HepG2 (cell line): ENCODE measurements around the gene METTL26. TPM values are rescaled to one million over a fixed set of nuclear protein-coding genes. Genes with fewer than 3 reads are reported as not detected.

Experiments used
- AGO1 ChIP-seq: fragments of 200-400 bp; formaldehyde crosslinking; IDR thresholded peaks from 2 replicates; pipeline ENCODE4 v1.6.1; 2017; ENCODE audit warnings: mild to moderate bottlenecking, low read depth, low read length, moderate library complexity; ENCODE audit not compliant: poor library complexity, severe bottlenecking
- AHR ChIP-seq: IDR thresholded peaks from 2 replicates; pipeline ENCODE4 v1.6.1; 2018; ENCODE audit warnings: missing genetic modification reagents, missing compliant biosample characterization
- BCL6 ChIP-seq: IDR thresholded peaks from 2 replicates; pipeline ENCODE4 v1.6.1; 2016; ENCODE audit warnings: missing genetic modification reagents, missing compliant biosample characterization
- FOXK1 ChIP-seq: sonication (generic); formaldehyde crosslinking; IDR thresholded peaks from 2 replicates; pipeline ENCODE4 v1.4.0; 2020; ENCODE audit warnings: low read depth, missing genetic modification reagents, borderline replicate concordance
- GRHL1 ChIP-seq: sonication (generic); formaldehyde crosslinking; conservative IDR thresholded peaks from 2 replicates; pipeline ENCODE4 v1.8.0; 2022; ENCODE audit warnings: missing genetic modification reagents
- HOXA7 ChIP-seq: sonication (generic); formaldehyde crosslinking; IDR thresholded peaks from 2 replicates; pipeline ENCODE4 v1.8.1; 2022; ENCODE audit warnings: mild to moderate bottlenecking, missing genetic modification reagents, moderate library complexity
- KDM6A ChIP-seq: IDR thresholded peaks from 2 replicates; pipeline ENCODE4 v1.6.1; 2016; ENCODE audit warnings: low read depth
- KMT2A ChIP-seq: sonication (generic); formaldehyde crosslinking; IDR thresholded peaks from 2 replicates; pipeline ENCODE4 v1.4.0; 2020; ENCODE audit warnings: missing genetic modification reagents
- NR1H2 ChIP-seq: sonication (generic); formaldehyde crosslinking; IDR thresholded peaks from 2 replicates; pipeline ENCODE4 v1.8.1; 2022; ENCODE audit warnings: low read depth, missing genetic modification reagents, borderline replicate concordance
- REPIN1 ChIP-seq: sonication (generic); formaldehyde crosslinking; IDR thresholded peaks from 2 replicates; pipeline ENCODE4 v1.8.0; 2022; ENCODE audit warnings: missing genetic modification reagents, low read depth, mild to moderate bottlenecking, borderline replicate concordance
- SNAPC2 ChIP-seq: sonication (generic); formaldehyde crosslinking; IDR thresholded peaks from 2 replicates; pipeline ENCODE4 v1.8.1; 2022; ENCODE audit warnings: mild to moderate bottlenecking, missing genetic modification reagents
- TEAD3 ChIP-seq: optimal IDR thresholded peaks from 2 replicates; pipeline ENCODE3; 2016; ENCODE audit warnings: borderline replicate concordance
- TP53 ChIP-seq: sonication (generic); formaldehyde crosslinking; conservative IDR thresholded peaks from 2 replicates; pipeline ENCODE4 v1.4.0; 2020; ENCODE audit warnings: missing genetic modification reagents
- ZFP37 ChIP-seq: sonication (generic); formaldehyde crosslinking; IDR thresholded peaks from 2 replicates; pipeline ENCODE4 v1.4.0; 2020; ENCODE audit warnings: missing genetic modification reagents, borderline replicate concordance
- ZIK1 ChIP-seq: sonication (generic); formaldehyde crosslinking; IDR thresholded peaks from 2 replicates; pipeline ENCODE4 v1.5.0; 2020; ENCODE audit warnings: mild to moderate bottlenecking, low read depth, missing genetic modification reagents, borderline replicate concordance
- ZNF331 ChIP-seq: sonication (generic); formaldehyde crosslinking; IDR thresholded peaks from 2 replicates; pipeline ENCODE4 v1.4.0; 2020; ENCODE audit warnings: missing genetic modification reagents
- ZNF432 ChIP-seq: sonication (generic); formaldehyde crosslinking; IDR thresholded peaks from 2 replicates; pipeline ENCODE4 v1.5.0; 2020; ENCODE audit warnings: missing genetic modification reagents, mild to moderate bottlenecking, borderline replicate concordance
- ZNF44 ChIP-seq: sonication (generic); formaldehyde crosslinking; IDR thresholded peaks from 2 replicates; pipeline ENCODE4 v1.5.1; 2020; ENCODE audit warnings: mild to moderate bottlenecking, missing genetic modification reagents
- ZNF441 ChIP-seq: sonication (generic); formaldehyde crosslinking; IDR thresholded peaks from 2 replicates; pipeline ENCODE4 v1.7.0; 2021; ENCODE audit warnings: missing genetic modification reagents, borderline replicate concordance
- ZNF839 ChIP-seq: sonication (generic); formaldehyde crosslinking; IDR thresholded peaks from 2 replicates; pipeline ENCODE4 v1.4.0; 2020; ENCODE audit warnings: missing genetic modification reagents, mild to moderate bottlenecking, borderline replicate concordance
- polyA plus RNA-seq, 8 experiments: library from polyadenylated mRNA; depleted of rRNA in 3 of 8; stranded (reverse) in 7 of 8; unstranded in 1 of 8; fragments of >200 nt; fragmentation: Illumina TruSeq in 4 of 8; extraction: Trizol in 4 of 8; gene quantifications; 2 replicates each; pipeline versions ENCODE4 v1.2.1 to v1.2.3, GENCODE V29; 2011 to 2016; ENCODE audit warnings: low read depth in 4 of 8, missing spikeins in 1 of 8, mixed read lengths in 1 of 8; ENCODE audit not compliant: insufficient read depth in 1 of 8
- total RNA-seq, 5 experiments: library from RNA; depleted of rRNA; stranded (reverse); fragments of >200 nt; fragmentation: Illumina TruSeq; extraction: Trizol; gene quantifications; 2 replicates each; pipeline ENCODE4 v1.2.3, GENCODE V29; 2016; ENCODE audit warnings: low read depth in 1 of 5
- TF ChIP-seq, protein P1 (sequence below): sonication (generic); formaldehyde crosslinking; IDR thresholded peaks from 2 replicates; pipeline ENCODE4 v1.4.0; 2020; ENCODE audit warnings: mild to moderate bottlenecking, missing genetic modification reagents
- TF ChIP-seq, protein P2 (sequence below): sonication (generic); formaldehyde crosslinking; IDR thresholded peaks from 2 replicates; pipeline ENCODE4 v1.8.0; 2023; ENCODE audit warnings: mild to moderate bottlenecking, missing genetic modification reagents
- TF ChIP-seq, protein P3 (sequence below): sonication (generic); formaldehyde crosslinking; IDR thresholded peaks from 2 replicates; pipeline ENCODE4 v1.8.0; 2022; ENCODE audit warnings: missing genetic modification reagents, mild to moderate bottlenecking, inconsistent platforms, borderline replicate concordance

METTL26 gene
- total and polyA plus RNA-seq, 2 of the 13 experiments (the other 11 are each of a cell fraction or from before 2014, with no cell fraction given): 65.5 to 70.1 TPM

DNA sequence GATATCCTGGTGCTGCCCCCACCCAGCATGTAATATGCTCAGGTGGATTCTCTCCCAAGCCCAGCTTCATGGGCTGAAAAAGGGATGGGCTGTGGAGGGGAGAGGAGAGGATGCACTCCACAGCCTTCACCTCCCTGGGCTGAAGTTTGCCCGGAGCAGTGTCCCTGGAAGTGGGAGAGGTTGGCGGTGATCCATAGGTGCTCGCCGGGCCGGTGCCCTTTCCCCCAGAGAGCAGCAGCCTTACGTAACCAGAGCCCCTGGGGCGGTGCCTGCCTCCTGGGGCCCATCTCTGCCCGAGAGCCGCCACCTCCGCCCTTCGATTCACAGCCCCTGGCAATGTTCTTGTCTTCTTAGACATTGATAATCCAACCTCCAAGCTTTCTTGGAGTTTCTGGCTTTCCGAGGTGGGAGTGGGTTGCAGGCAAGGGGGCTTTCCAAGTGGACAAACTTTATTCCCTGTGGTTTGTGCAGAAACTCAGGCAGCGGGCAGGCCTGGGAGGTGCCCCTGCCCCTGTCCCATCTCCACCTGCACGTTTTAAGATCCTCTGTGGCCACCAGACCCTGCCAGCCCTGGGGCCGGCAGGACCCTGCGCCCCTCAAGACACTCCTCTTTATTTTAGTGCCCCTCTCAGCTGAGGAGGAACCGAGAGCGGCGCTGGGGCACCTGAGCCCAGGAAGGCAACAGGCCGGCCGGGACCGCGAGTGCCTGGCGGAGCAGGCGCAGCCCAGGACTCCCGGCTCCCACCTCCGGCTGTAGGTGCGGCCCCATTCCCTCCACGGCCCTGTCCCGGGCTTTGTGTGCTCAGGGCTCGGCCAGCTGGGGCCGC is 10.0 kb upstream of the METTL26 start (continued):
- peak; percentile 81 for TF ChIP-seq BCL6 (CRISPR knock-in tag)
- no peak for TF ChIP-seq SNAPC2 (CRISPR knock-in tag)
- no peak for TF ChIP-seq ZNF839 (CRISPR knock-in tag)
- peak; percentile 95 for TF ChIP-seq AGO1
- TF ChIP-seq FOXK1 (CRISPR knock-in tag): no peak
- TF ChIP-seq ZNF441 (CRISPR knock-in tag): peak; percentile 58; the same call in 1 of the 2 replicates
- no peak for TF ChIP-seq HOXA7 (CRISPR knock-in tag)
- TF ChIP-seq ZIK1 (CRISPR knock-in tag): no peak
- no peak for TF ChIP-seq AHR (CRISPR knock-in tag)
- TF ChIP-seq GRHL1 (CRISPR knock-in tag): no peak
- no peak for TF ChIP-seq ZNF432 (CRISPR knock-in tag)
- TF ChIP-seq, protein P1, sequence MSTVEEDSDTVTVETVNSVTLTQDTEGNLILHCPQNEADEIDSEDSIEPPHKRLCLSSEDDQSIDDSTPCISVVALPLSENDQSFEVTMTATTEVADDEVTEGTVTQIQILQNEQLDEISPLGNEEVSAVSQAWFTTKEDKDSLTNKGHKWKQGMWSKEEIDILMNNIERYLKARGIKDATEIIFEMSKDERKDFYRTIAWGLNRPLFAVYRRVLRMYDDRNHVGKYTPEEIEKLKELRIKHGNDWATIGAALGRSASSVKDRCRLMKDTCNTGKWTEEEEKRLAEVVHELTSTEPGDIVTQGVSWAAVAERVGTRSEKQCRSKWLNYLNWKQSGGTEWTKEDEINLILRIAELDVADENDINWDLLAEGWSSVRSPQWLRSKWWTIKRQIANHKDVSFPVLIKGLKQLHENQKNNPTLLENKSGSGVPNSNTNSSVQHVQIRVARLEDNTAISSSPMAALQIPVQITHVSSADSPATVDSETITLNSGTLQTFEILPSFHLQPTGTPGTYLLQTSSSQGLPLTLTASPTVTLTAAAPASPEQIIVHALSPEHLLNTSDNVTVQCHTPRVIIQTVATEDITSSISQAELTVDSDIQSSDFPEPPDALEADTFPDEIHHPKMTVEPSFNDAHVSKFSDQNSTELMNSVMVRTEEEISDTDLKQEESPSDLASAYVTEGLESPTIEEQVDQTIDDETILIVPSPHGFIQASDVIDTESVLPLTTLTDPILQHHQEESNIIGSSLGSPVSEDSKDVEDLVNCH (CRISPR knock-in tag): no peak
- no peak for TF ChIP-seq ZFP37 (CRISPR knock-in tag)
- no peak for TF ChIP-seq TEAD3
- TF ChIP-seq ZNF331 (CRISPR knock-in tag): no peak; the same call in 1 of the 2 replicates
- TF ChIP-seq REPIN1: no peak
- TF ChIP-seq, protein P2, sequence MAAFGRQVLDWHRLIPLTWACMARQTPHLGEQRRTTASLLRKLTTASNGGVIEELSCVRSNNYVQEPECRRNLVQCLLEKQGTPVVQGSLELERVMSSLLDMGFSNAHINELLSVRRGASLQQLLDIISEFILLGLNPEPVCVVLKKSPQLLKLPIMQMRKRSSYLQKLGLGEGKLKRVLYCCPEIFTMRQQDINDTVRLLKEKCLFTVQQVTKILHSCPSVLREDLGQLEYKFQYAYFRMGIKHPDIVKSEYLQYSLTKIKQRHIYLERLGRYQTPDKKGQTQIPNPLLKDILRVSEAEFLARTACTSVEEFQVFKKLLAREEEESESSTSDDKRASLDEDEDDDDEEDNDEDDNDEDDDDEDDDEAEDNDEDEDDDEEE (CRISPR knock-in tag): no peak
- no peak for TF ChIP-seq KMT2A (CRISPR knock-in tag)
- TF ChIP-seq, protein P3, sequence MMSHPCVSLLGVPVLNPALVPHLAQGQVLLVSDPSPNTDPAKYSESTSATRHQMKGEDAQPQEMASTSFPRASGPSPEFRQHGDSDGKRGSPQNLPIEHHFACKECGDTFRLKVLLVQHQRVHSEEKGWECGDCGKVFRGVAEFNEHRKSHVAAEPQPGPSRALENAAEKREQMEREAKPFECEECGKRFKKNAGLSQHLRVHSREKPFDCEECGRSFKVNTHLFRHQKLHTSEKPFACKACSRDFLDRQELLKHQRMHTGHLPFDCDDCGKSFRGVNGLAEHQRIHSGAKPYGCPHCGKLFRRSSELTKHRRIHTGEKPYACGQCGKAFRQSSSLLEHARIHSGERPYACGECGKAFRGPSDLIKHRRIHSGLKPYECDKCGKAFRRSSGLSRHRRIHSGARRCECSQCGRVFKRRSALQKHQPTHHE: no peak
- TF ChIP-seq NR1H2: no peak
- TF ChIP-seq KDM6A (CRISPR knock-in tag): 0 out of 2 replicates have a peak, but pooled peaks have one; percentile 16
- no peak for TF ChIP-seq ZNF44 (CRISPR knock-in tag)
- TF ChIP-seq TP53 (CRISPR knock-in tag): no peak
